Stomach (tissue), 4 donors: ENCODE results near the gene ZCCHC14.
"Not testable (repeated sequence)": the region's sequence is repeated elsewhere in the genome, so short reads cannot be mapped to it uniquely, and the experiment has no call there.

Experiments
- EP300 ChIP-seq: sonication (generic); formaldehyde crosslinking; IDR thresholded peaks from one replicate; pipeline ENCODE4 v1.6.1; 2017; ENCODE audit warnings: antibody characterized with exemption
- POLR2AphosphoS5 ChIP-seq, 3 donors: sonication (generic); formaldehyde crosslinking; IDR thresholded peaks; one replicate each; pipeline ENCODE4 v1.6.1; 2016; ENCODE audit warnings: antibody characterized with exemption in 3 of 3
- TF ChIP-seq, protein P1 (sequence below), 7 experiments: fragments of 450-650 bp in 4 of 7; fragments of 200-600 bp in 3 of 7; sonication (generic) in 3 of 7; IDR thresholded peaks; one replicate each; pipeline ENCODE4 v1.5.1; 2016 to 2019; ENCODE audit warnings: antibody characterized with exemption in 7 of 7, control low read depth in 2 of 7, mild to moderate bottlenecking in 1 of 7

DNA sequence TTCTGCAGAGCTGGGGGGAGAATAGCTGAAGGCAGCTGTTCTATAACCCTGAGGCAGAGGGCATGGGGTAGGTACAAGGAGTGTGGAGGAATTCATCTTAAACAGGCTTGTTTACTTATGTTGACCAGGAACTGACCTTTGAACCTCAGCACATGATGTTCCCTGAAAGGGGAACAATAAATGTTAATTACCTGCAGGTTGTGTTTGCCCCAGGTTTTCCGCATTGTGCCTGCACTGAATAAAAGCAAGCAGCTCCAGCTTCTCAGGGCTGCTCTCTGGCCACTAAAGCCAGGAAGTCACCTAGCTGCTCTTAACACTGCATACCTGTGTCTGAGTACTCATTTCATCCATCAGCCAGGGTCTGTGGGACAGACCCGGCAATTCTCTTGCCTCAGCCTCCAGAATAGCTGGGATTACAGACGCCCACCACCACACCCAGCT is 113.5 kb downstream of the ZCCHC14 start:
- TF ChIP-seq, protein P1, sequence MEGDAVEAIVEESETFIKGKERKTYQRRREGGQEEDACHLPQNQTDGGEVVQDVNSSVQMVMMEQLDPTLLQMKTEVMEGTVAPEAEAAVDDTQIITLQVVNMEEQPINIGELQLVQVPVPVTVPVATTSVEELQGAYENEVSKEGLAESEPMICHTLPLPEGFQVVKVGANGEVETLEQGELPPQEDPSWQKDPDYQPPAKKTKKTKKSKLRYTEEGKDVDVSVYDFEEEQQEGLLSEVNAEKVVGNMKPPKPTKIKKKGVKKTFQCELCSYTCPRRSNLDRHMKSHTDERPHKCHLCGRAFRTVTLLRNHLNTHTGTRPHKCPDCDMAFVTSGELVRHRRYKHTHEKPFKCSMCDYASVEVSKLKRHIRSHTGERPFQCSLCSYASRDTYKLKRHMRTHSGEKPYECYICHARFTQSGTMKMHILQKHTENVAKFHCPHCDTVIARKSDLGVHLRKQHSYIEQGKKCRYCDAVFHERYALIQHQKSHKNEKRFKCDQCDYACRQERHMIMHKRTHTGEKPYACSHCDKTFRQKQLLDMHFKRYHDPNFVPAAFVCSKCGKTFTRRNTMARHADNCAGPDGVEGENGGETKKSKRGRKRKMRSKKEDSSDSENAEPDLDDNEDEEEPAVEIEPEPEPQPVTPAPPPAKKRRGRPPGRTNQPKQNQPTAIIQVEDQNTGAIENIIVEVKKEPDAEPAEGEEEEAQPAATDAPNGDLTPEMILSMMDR (IDR thresholded peaks at IDR 0.05): not testable (repeated sequence)
- not testable (repeated sequence) for TF ChIP-seq POLR2AphosphoS5 (IDR thresholded peaks at IDR 0.05); EP300
